ENCODE data around the gene AHCYL2.

The AHCYL2 gene

GRCh38 chr7:129453510-129454248 is 228.8 kb downstream of the AHCYL2 start:
- peaks cover 63% of the 10 kb centered on the region for H3K36me3 ChIP-seq (ENCODE audit: insufficient read depth, low read depth, low read length)
- no peak overlapping the region for H3K4me3 ChIP-seq (ENCODE audit: low read length)
- no peak overlapping the region for H3K9ac ChIP-seq (ENCODE audit: low read depth, low read length)
- H3K27ac ChIP-seq (ENCODE audit: low read length), result no peak overlapping the region
- H3K27me3 ChIP-seq (ENCODE audit: insufficient read depth, low read length), result no peaks in the 10 kb centered on the region
- no peaks in the 10 kb centered on the region for H3K4me1 ChIP-seq (ENCODE audit: insufficient read depth, low read length)
- H3K9me3 ChIP-seq (ENCODE audit: insufficient read depth, low read depth, low read length), result peaks cover 7% of the 10 kb centered on the region

GRCh38 chr7:129454249-129454551 is 229.4 kb downstream of the AHCYL2 start:
- H3K36me3 ChIP-seq (ENCODE audit: insufficient read depth, low read depth, low read length), result peaks cover 65% of the 10 kb centered on the region
- H3K4me1 ChIP-seq (ENCODE audit: insufficient read depth, low read length), result no peaks in the 10 kb centered on the region
- no peak overlapping the region for H3K4me3 ChIP-seq (ENCODE audit: low read length)
- no peaks in the 10 kb centered on the region for H3K27me3 ChIP-seq (ENCODE audit: insufficient read depth, low read length)
- H3K27ac ChIP-seq (ENCODE audit: low read length), result no peak overlapping the region
- no peak overlapping the region for H3K9ac ChIP-seq (ENCODE audit: low read depth, low read length)
- peaks cover 2% of the 10 kb centered on the region; the same call in 1 of the 2 replicates for H3K9me3 ChIP-seq (ENCODE audit: insufficient read depth, low read depth, low read length)

GRCh38 chr7:129456421-129456820 is 231.6 kb downstream of the AHCYL2 start:
- no peak overlapping the region for H3K27ac ChIP-seq (ENCODE audit: low read length)
- no peak overlapping the region for H3K9ac ChIP-seq (ENCODE audit: low read depth, low read length)
- peaks cover 87% of the 10 kb centered on the region for H3K36me3 ChIP-seq (ENCODE audit: insufficient read depth, low read depth, low read length)

GRCh38 chr7:129457101-129457500 is 232.3 kb downstream of the AHCYL2 start:
- H3K4me1 ChIP-seq (ENCODE audit: insufficient read depth, low read length), result no peaks in the 10 kb centered on the region
- no peaks in the 10 kb centered on the region for H3K27me3 ChIP-seq (ENCODE audit: insufficient read depth, low read length)
- no peak overlapping the region for H3K27ac ChIP-seq (ENCODE audit: low read length)
- H3K9me3 ChIP-seq (ENCODE audit: insufficient read depth, low read depth, low read length), result no peaks in the 10 kb centered on the region
- H3K36me3 ChIP-seq (ENCODE audit: insufficient read depth, low read depth, low read length), result peaks cover 94% of the 10 kb centered on the region
- no peak overlapping the region for H3K4me3 ChIP-seq (ENCODE audit: low read length)
- no peak overlapping the region for H3K9ac ChIP-seq (ENCODE audit: low read depth, low read length)

More at GRCh38 chr7:129456421-129456820, 231.6 kb downstream of the AHCYL2 start:
- Histone ChIP-seq H3K9me3 (ENCODE audit: insufficient read depth, low read depth, low read length) (no peaks in the 10 kb centered on the region), H3K4me1 (ENCODE audit: insufficient read depth, low read length) (no peaks in the 10 kb centered on the region), H3K4me3 (ENCODE audit: low read length) (no peak overlapping the region), H3K27me3 (ENCODE audit: insufficient read depth, low read length) (no peaks in the 10 kb centered on the region)

DNA sequence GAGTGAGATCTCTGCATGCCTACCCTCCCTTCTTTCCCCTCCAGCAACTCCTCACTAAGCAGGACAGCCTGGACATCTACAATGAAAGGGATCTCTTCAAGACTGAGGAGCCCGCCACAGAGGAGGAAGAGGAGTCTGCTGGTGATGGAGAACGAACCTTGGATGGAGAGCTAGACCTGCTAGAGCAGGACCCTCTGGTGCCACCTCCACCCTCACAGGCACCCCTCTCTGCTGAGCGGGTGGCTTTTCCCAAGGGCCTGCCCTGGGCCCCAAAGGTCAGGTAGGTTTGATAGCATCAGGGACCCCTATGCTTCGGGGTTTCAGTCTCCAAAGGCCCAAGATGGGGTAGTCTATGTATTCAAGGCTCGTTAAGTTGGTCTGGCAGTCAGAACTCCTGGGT is 233.3 kb downstream of the AHCYL2 start:
- H3K27me3 ChIP-seq (ENCODE audit: insufficient read depth, low read length), result no peaks in the 10 kb centered on the region
- H3K4me1 ChIP-seq (ENCODE audit: insufficient read depth, low read length), result no peaks in the 10 kb centered on the region
- H3K36me3 ChIP-seq (ENCODE audit: insufficient read depth, low read depth, low read length), result peaks cover 98% of the 10 kb centered on the region
- no peak overlapping the region for H3K4me3 ChIP-seq (ENCODE audit: low read length)
- H3K27ac ChIP-seq (ENCODE audit: low read length), result no peak overlapping the region
- no peaks in the 10 kb centered on the region for H3K9me3 ChIP-seq (ENCODE audit: insufficient read depth, low read depth, low read length)
- H3K9ac ChIP-seq (ENCODE audit: low read depth, low read length), result no peak overlapping the region

DNA sequence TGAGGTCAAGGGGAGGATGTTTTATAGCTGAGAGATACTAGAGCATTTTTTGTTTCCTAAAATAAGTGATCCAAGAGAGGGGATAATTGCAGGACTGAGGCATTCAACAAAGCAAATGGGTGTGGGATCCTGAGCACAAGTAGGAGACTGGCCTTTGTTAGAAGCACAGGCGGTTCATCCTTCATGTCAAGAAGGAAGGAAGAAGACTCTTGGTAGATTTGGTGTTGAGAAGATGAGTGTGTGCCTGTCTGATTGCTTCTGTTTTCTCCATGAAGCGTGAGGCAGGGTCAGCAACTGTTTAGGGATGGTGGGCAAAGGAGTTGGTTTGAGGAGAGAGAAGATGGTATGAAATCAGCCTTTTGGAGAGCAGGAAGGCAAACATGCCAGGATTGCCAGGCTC is 237.0 kb downstream of the AHCYL2 start:
- Histone ChIP-seq H3K9ac (ENCODE audit: low read depth, low read length) (no peak overlapping the region), H3K36me3 (ENCODE audit: insufficient read depth, low read depth, low read length) (peaks cover 99% of the 10 kb centered on the region), H3K4me1 (ENCODE audit: insufficient read depth, low read length) (no peaks in the 10 kb centered on the region), H3K27ac (ENCODE audit: low read length) (no peak overlapping the region), H3K4me3 (ENCODE audit: low read length) (no peak overlapping the region), H3K27me3 (ENCODE audit: insufficient read depth, low read length) (no peaks in the 10 kb centered on the region), H3K9me3 (ENCODE audit: insufficient read depth, low read depth, low read length) (no peaks in the 10 kb centered on the region)

GRCh38 chr7:129462420-129462819 is 237.6 kb downstream of the AHCYL2 start:
- Histone ChIP-seq H3K27ac (ENCODE audit: low read length) (no peak overlapping the region), H3K4me1 (ENCODE audit: insufficient read depth, low read length) (no peaks in the 10 kb centered on the region), H3K9me3 (ENCODE audit: insufficient read depth, low read depth, low read length) (no peaks in the 10 kb centered on the region), H3K9ac (ENCODE audit: low read depth, low read length) (no peak overlapping the region), H3K27me3 (ENCODE audit: insufficient read depth, low read length) (no peaks in the 10 kb centered on the region), H3K4me3 (ENCODE audit: low read length) (no peak overlapping the region), H3K36me3 (ENCODE audit: insufficient read depth, low read depth, low read length) (peaks cover 99% of the 10 kb centered on the region)

DNA sequence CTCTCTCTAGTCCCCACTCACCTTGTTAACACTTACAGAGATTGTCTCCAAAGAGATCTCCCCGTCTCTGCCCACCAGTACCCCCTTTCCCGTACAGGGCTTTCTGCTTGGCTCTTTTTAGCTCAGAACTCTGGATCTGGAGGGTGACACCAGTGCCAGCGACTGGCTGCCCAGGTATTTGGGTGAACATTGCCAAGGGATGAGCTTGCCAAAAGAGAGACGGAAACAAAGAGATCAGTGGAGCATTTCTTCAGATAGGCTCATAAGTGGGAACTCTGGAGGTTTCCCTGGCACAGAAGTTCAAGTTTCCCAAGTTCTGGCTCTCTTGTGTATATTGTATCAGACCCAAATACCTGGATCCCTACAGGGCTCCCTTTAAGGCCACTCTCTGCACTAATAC is 239.4 kb downstream of the AHCYL2 start:
- peaks cover under 1% of the 10 kb centered on the region; the same call in 1 of the 2 replicates for H3K4me1 ChIP-seq (ENCODE audit: insufficient read depth, low read length)

GRCh38 chr7:129465080-129465479 is 240.2 kb downstream of the AHCYL2 start:
- H3K27ac ChIP-seq (ENCODE audit: low read length), result no peak overlapping the region
- H3K9me3 ChIP-seq (ENCODE audit: insufficient read depth, low read depth, low read length), result no peaks in the 10 kb centered on the region
- peaks cover 81% of the 10 kb centered on the region for H3K36me3 ChIP-seq (ENCODE audit: insufficient read depth, low read depth, low read length)
- no peak overlapping the region for H3K4me3 ChIP-seq (ENCODE audit: low read length)
- H3K9ac ChIP-seq (ENCODE audit: low read depth, low read length), result no peak overlapping the region
- H3K27me3 ChIP-seq (ENCODE audit: insufficient read depth, low read length), result no peaks in the 10 kb centered on the region
- peaks cover 9% of the 10 kb centered on the region for H3K4me1 ChIP-seq (ENCODE audit: insufficient read depth, low read length)

More for the DNA sequence above, 239.4 kb downstream of the AHCYL2 start:
- H3K9me3 ChIP-seq (ENCODE audit: insufficient read depth, low read depth, low read length), result no peaks in the 10 kb centered on the region
- H3K36me3 ChIP-seq (ENCODE audit: insufficient read depth, low read depth, low read length), result peaks cover 90% of the 10 kb centered on the region
- H3K27ac ChIP-seq (ENCODE audit: low read length), result no peak overlapping the region
- H3K27me3 ChIP-seq (ENCODE audit: insufficient read depth, low read length), result no peaks in the 10 kb centered on the region
- no peak overlapping the region for H3K4me3 ChIP-seq (ENCODE audit: low read length)
- H3K9ac ChIP-seq (ENCODE audit: low read depth, low read length), result no peak overlapping the region

DNA sequence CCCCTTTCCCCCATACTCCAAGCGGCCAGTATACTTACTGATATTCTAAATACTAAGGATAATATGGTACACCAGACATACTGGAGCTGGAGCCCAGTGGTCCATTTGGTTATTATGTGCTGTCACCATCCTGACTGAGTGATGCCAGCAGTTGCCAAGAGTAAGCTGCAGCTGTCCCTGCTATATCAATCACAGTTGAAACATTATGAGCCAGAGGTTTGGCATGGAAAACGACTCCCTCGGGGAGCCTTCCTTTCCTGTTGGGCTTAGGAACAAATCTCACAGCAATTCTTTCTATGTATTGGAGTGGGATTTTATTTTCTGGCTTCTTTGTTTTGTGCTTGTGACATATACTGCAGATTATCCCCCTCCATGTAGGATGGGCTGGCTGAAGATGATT is 242.0 kb downstream of the AHCYL2 start:
- no peak overlapping the region for H3K4me3 ChIP-seq (ENCODE audit: low read length)
- peaks cover 64% of the 10 kb centered on the region for H3K36me3 ChIP-seq (ENCODE audit: insufficient read depth, low read depth, low read length)
- H3K9me3 ChIP-seq (ENCODE audit: insufficient read depth, low read depth, low read length), result no peaks in the 10 kb centered on the region
- H3K4me1 ChIP-seq (ENCODE audit: insufficient read depth, low read length), result peaks cover 15% of the 10 kb centered on the region
- no peaks in the 10 kb centered on the region for H3K27me3 ChIP-seq (ENCODE audit: insufficient read depth, low read length)
- no peak overlapping the region for H3K9ac ChIP-seq (ENCODE audit: low read depth, low read length)
- H3K27ac ChIP-seq (ENCODE audit: low read length), result no peak overlapping the region

- Histone ChIP-seq H3K36me3 (ENCODE audit: insufficient read depth, low read depth, low read length) (peaks cover 51% of the 10 kb centered on the region), H3K4me3 (ENCODE audit: low read length) (no peak overlapping the region), H3K27ac (ENCODE audit: low read length) (no peak overlapping the region), H3K9ac (ENCODE audit: low read depth, low read length) (no peak overlapping the region), H3K4me1 (ENCODE audit: insufficient read depth, low read length) (peaks cover 15% of the 10 kb centered on the region), H3K9me3 (ENCODE audit: insufficient read depth, low read depth, low read length) (no peaks in the 10 kb centered on the region), H3K27me3 (ENCODE audit: insufficient read depth, low read length) (no peaks in the 10 kb centered on the region)
Observed at GRCh38 chr7:129468087-129468486, 243.3 kb downstream of the AHCYL2 start.

DNA sequence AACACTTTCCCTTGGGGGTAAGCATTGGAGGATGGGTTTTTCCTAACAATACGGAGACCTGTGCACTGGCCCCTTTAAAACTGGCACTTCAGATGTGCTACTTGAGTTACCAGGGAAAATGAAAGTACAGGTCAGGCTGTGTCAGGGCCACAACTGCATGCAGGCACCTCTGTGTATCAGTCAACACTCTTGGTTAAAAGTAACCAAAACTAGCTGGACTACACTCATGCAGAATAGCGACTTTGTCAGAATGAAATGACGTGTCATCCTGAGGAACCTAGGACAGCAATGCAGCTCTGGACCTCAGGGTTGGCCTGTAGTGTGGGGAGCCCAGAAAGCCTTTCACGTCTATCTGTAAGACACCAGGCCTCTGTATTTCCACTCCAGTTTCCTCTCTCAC is 243.7 kb downstream of the AHCYL2 start:
- Histone ChIP-seq H3K9ac (ENCODE audit: low read depth, low read length) (no peak overlapping the region), H3K4me3 (ENCODE audit: low read length) (no peak overlapping the region), H3K27ac (ENCODE audit: low read length) (no peak overlapping the region), H3K4me1 (ENCODE audit: insufficient read depth, low read length) (peaks cover 15% of the 10 kb centered on the region), H3K9me3 (ENCODE audit: insufficient read depth, low read depth, low read length) (no peaks in the 10 kb centered on the region), H3K27me3 (ENCODE audit: insufficient read depth, low read length) (no peaks in the 10 kb centered on the region), H3K36me3 (ENCODE audit: insufficient read depth, low read depth, low read length) (peaks cover 46% of the 10 kb centered on the region)

All from iPS-20b (cell line).